Testis (tissue), 2 donors: ENCODE results near the gene DACT2.

Experiments
- POLR2A ChIP-seq: fragments of 450-650 bp; IDR thresholded peaks from one replicate; pipeline ENCODE4 v1.6.1; 2017; ENCODE audit warnings: antibody characterized with exemption, mild to moderate bottlenecking, moderate library complexity
- TF ChIP-seq, protein P1 (sequence below), 3 experiments: fragments of 450-650 bp in 2 of 3; fragments of 200-600 bp in 1 of 3; sonication (generic) in 1 of 3; IDR thresholded peaks; one replicate each; pipeline ENCODE4 v1.5.1; 2016 to 2019; ENCODE audit warnings: antibody characterized with exemption in 3 of 3, mild to moderate bottlenecking in 2 of 3, moderate library complexity in 1 of 3

DNA sequence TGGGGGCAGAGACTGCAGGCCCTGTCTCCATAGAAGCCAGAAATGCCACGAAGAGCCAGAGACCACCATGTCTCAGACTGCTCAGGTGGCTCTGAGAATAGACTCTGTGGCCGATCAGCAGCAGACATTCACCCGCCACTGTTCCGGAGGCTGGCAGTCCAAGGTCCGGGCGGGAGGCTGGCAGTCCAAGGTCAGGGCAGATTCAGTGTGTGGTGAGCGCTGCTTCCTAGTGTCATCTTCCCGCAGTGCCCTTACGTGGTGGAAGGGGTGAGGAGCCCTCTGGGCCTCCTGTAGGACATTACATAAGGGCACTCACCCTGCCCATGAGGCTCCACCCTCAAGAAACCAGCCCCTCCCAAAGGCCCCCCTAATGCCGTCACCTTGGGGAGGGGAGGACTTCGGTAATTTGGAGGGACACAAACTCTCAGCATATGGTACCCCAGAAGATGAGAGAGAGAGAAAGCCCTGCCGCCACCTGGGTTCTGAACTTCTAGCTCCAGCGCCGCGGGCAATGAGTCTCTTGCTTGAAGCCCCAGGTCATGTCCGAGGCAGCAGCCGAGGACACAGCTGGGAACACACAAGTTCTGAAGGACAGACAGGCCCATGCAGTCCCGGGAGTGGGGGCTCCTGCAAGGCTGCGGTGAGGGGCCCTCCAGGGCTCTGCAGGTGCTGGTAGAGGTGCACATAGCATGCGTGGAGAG, 36.4 kb downstream of the DACT2 start:
- TF ChIP-seq, protein P1, sequence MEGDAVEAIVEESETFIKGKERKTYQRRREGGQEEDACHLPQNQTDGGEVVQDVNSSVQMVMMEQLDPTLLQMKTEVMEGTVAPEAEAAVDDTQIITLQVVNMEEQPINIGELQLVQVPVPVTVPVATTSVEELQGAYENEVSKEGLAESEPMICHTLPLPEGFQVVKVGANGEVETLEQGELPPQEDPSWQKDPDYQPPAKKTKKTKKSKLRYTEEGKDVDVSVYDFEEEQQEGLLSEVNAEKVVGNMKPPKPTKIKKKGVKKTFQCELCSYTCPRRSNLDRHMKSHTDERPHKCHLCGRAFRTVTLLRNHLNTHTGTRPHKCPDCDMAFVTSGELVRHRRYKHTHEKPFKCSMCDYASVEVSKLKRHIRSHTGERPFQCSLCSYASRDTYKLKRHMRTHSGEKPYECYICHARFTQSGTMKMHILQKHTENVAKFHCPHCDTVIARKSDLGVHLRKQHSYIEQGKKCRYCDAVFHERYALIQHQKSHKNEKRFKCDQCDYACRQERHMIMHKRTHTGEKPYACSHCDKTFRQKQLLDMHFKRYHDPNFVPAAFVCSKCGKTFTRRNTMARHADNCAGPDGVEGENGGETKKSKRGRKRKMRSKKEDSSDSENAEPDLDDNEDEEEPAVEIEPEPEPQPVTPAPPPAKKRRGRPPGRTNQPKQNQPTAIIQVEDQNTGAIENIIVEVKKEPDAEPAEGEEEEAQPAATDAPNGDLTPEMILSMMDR (IDR thresholded peaks at IDR 0.05) = no peak
- no peak for TF ChIP-seq POLR2A
